GM18517 (cell line): ENCODE data around the gene MUC5B.
"Not testable (repeated sequence)": the region's sequence is repeated elsewhere in the genome, so short reads cannot be mapped to it uniquely, and the experiment has no call there.

Experiments
- ATAC-seq: cut with Tn5 transposase; IDR thresholded peaks from one replicate; pipeline ENCODE4 v1.9.1; 2021; ENCODE audit warnings: mild to moderate bottlenecking, moderate library complexity; ENCODE audit not compliant: unreplicated experiment

MUC5B gene

GRCh38 chr11:1202776-1203504 lies 19.9 kb upstream of the MUC5B start:
- no peak for ATAC-seq

- ATAC-seq = no peak
Observed at GRCh38 chr11:1203505-1204271, 19.2 kb upstream of the MUC5B start.

GRCh38 chr11:1204381-1205101 lies 18.3 kb upstream of the MUC5B start:
- ATAC-seq = no peak

GRCh38 chr11:1205121-1205986 lies 17.5 kb upstream of the MUC5B start:
- no peak for ATAC-seq

GRCh38 chr11:1205987-1206331 lies 16.9 kb upstream of the MUC5B start:
- no peak for ATAC-seq

- no peak for ATAC-seq
Observed at GRCh38 chr11:1206391-1207271, 16.2 kb upstream of the MUC5B start.

- no peak for ATAC-seq
Observed at GRCh38 chr11:1207401-1208143, 15.3 kb upstream of the MUC5B start.

- ATAC-seq = no peak
Observed at GRCh38 chr11:1208144-1208393, 14.8 kb upstream of the MUC5B start.

GRCh38 chr11:1208394-1209261 lies 14.2 kb upstream of the MUC5B start:
- ATAC-seq = no peak

GRCh38 chr11:1209371-1210057 lies 13.4 kb upstream of the MUC5B start:
- ATAC-seq = no peak

- ATAC-seq = no peak
Observed at GRCh38 chr11:1211838-1212237, 11.0 kb upstream of the MUC5B start.

GRCh38 chr11:1215826-1216225 lies 7.0 kb upstream of the MUC5B start:
- not testable (repeated sequence) for ATAC-seq

GRCh38 chr11:1217151-1217550 lies 5.7 kb upstream of the MUC5B start:
- ATAC-seq = no peak

GRCh38 chr11:1218256-1218787 lies 4.5 kb upstream of the MUC5B start:
- no peak for ATAC-seq

- no peak for ATAC-seq
Observed at GRCh38 chr11:1218788-1219445, 3.9 kb upstream of the MUC5B start.

- ATAC-seq = no peak
Observed at GRCh38 chr11:1219446-1219833, 3.4 kb upstream of the MUC5B start.
